Measurements from ENCODE around the gene TNIK.

Gene TNIK

DNA sequence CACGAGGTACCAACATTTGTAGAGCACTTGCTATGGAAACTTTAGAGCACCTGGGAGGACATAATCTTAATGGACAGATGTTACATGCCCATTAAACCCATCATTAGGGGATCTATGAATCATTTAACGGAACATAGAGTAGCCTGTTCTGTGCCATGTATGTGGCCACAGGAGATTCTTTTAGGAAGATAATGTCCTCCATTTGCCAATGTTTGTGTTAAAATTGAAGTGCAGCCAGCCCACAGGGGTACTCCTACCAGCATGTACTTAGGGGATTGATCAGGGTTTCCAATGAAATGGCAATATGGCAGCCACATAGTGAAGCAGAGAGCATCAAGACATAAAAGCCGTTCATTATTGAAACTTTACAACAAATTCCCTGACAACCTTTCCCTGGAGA is 70.7 kb downstream of the TNIK start:
- DNase-seq = no peak
- TF ChIP-seq, protein P1, sequence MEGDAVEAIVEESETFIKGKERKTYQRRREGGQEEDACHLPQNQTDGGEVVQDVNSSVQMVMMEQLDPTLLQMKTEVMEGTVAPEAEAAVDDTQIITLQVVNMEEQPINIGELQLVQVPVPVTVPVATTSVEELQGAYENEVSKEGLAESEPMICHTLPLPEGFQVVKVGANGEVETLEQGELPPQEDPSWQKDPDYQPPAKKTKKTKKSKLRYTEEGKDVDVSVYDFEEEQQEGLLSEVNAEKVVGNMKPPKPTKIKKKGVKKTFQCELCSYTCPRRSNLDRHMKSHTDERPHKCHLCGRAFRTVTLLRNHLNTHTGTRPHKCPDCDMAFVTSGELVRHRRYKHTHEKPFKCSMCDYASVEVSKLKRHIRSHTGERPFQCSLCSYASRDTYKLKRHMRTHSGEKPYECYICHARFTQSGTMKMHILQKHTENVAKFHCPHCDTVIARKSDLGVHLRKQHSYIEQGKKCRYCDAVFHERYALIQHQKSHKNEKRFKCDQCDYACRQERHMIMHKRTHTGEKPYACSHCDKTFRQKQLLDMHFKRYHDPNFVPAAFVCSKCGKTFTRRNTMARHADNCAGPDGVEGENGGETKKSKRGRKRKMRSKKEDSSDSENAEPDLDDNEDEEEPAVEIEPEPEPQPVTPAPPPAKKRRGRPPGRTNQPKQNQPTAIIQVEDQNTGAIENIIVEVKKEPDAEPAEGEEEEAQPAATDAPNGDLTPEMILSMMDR (IDR thresholded peaks at IDR 0.05; ENCODE audit: low read depth, low read length) = no peak
- Histone ChIP-seq H3K9me3 (no peaks in the 10 kb centered on the region), H3K36me3 (no peaks in the 10 kb centered on the region), H3K4me3 (ENCODE audit: low read depth, low read length) (no peak overlapping the region), H3K27me3 (no peaks in the 10 kb centered on the region), H3K4me1 (peaks cover 2% of the 10 kb centered on the region; the same call in 1 of the 2 replicates)

DNA sequence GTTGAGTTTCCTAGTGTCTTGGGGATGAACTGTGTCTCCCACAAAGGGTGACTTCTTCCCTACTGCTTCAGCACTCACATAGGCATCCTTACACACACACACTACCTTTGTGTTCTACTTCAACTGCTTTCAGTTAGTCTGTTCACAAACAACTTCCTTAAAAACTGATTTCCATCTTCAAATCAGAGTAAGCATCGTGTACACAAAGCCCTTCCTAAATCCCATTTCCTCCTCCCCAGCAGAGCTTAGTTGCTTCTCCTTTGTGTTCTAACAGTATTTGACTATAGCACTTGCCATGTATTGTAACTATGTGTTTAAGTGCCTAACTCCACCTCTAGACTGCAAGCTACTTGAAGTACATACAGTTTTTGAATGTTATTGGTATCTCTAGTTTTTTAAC is 71.7 kb downstream of the TNIK start:
- TF ChIP-seq, protein P1 (IDR thresholded peaks at IDR 0.05; ENCODE audit: low read depth, low read length) = no peak
- DNase-seq = no peak
- Histone ChIP-seq H3K4me3 (ENCODE audit: low read depth, low read length) (no peak overlapping the region), H3K27me3 (no peaks in the 10 kb centered on the region), H3K9me3 (no peaks in the 10 kb centered on the region), H3K36me3 (no peaks in the 10 kb centered on the region), H3K4me1 (peaks cover 2% of the 10 kb centered on the region; the same call in 1 of the 2 replicates)

DNA sequence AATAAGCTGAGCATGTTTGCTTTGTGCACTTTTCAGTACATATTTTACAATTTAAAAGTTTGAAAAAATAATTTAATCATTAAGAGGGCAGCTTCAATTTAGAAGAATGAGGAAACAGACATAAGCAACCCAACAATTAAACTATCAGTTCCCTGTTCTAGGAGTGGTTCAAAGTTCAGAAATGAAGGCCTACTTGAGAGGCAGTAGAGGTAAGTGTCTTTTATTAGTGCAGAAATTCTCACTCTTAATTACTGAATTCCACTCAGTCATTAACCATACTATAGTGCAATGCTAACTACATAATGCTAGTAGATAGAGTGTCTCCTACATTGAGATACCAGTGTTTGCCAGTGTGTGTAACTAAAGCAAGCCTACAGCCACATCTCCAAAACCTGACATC is 73.1 kb downstream of the TNIK start:
- Histone ChIP-seq H3K9me3 (no peaks in the 10 kb centered on the region), H3K4me3 (ENCODE audit: low read depth, low read length) (no peak overlapping the region), H3K4me1 (no peaks in the 10 kb centered on the region), H3K27me3 (no peaks in the 10 kb centered on the region), H3K36me3 (no peaks in the 10 kb centered on the region)
- TF ChIP-seq, protein P1 (IDR thresholded peaks at IDR 0.05; ENCODE audit: low read depth, low read length) = no peak
- DNase-seq = no peak

DNA sequence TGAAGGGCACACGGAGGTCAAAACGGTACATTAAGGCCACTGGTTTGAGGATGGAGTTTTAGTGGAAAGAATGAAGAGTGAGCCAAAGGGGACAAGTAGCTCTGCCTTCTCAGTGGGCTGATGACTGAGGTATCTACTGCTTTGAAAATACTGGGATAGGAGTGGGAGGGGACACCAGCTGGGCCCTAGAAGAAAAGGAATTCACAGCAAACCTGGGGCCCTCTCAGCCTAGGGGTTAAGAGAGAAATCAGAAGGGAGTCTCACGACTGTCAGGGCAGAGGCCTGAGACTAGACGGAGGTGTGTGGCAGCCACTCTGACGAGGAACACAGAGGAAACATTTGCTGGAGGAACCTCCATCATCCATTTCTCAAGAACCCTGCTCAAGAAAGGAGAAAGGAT is 75.1 kb downstream of the TNIK start:
- DNase-seq = no peak
- Histone ChIP-seq H3K4me1 (peaks cover 8% of the 10 kb centered on the region), H3K9me3 (no peaks in the 10 kb centered on the region), H3K4me3 (ENCODE audit: low read depth, low read length) (no peak overlapping the region), H3K27me3 (no peaks in the 10 kb centered on the region), H3K36me3 (no peaks in the 10 kb centered on the region)
- TF ChIP-seq, protein P1 (IDR thresholded peaks at IDR 0.05; ENCODE audit: low read depth, low read length) = no peak

DNA sequence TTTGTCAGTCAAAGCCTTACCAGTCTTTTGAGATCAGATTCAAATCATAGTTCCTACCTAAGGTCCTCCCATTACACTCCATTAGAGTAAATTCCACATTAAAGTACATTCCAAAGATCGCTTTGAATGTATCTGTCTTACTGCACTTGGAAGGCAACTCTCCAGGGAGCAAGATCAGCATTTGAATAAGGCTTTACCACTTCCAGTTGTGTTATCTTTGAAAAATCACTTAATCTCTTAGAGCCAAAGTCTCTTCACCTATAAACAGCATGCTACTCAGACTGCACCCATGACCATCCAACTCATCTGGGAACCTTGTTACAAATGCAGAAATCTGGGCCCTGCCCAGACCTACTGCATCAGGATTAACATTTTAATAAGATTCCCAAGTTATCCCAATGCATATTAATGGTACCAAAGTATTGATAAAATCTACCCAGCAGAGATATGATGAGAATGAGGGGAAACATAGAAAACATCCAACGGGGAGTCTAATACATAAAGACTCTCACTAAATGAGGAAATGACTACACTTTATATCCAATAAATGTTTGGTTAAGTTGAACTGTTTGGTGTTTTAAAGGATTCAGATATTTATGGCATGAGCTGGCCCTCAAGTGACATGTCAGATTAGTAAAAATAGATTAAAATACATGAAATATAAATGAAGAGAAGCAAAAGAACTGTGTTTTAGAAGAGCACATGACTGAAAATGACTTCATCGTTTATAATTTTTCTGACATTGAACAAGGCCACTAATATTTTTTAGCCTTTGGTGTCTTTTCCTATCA is 75.9 kb downstream of the TNIK start:
- Histone ChIP-seq H3K4me1 (peaks cover 8% of the 10 kb centered on the region), H3K4me3 (ENCODE audit: low read depth, low read length) (no peak overlapping the region), H3K27me3 (no peaks in the 10 kb centered on the region), H3K9me3 (no peaks in the 10 kb centered on the region), H3K36me3 (no peaks in the 10 kb centered on the region)
- TF ChIP-seq, protein P1 (IDR thresholded peaks at IDR 0.05; ENCODE audit: low read depth, low read length) = no peak
- DNase-seq = no peak

DNA sequence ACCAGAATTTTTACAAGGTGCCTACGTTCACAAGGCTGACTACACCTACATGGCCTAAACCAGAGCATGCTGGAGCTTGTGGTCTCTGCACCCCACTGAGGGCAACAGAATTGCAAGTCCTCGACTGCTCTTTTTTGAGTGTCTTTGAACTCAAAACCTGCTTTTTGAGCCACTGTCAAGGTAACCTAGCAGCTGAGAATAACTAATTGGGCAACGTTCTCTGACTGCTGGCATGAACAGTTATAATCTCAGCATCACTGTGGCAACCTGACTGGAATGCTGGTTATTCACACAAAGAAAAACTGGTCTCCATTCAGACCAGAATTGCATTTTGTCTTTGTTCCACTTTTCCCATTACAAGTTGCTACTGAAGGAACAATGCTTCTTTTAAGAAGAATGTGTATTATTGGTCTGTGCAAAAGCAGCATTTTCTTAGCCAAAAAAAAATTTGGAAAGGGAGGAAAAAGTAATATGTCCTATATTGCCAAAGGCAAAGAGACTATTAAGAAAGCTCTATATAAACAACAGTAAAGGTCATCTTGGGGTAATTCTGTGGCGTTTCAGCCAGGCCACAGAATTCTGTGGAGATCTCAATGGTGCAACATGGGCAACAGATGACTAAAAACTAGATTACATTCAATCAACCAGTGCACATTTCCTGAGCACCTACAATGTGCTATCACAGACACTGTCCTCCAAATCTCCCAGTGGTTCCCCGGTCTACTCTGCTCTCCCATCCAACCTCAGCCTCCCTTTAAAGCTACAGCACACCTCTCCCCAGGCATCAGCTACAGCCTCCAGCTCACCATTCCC is 76.8 kb downstream of the TNIK start:
- DNase-seq = no peak
- TF ChIP-seq, protein P1 (IDR thresholded peaks at IDR 0.05; ENCODE audit: low read depth, low read length) = no peak
- Histone ChIP-seq H3K9me3 (no peaks in the 10 kb centered on the region), H3K27me3 (no peaks in the 10 kb centered on the region), H3K36me3 (no peaks in the 10 kb centered on the region), H3K4me3 (ENCODE audit: low read depth, low read length) (no peak overlapping the region), H3K4me1 (peaks cover 8% of the 10 kb centered on the region)
